Measurements from ENCODE around the gene IPO13. TPM values are rescaled to one million over a fixed set of nuclear protein-coding genes. Genes with fewer than 3 reads are reported as not detected.

Gene IPO13
- total RNA-seq, 1 donor = 2.3 TPM

DNA sequence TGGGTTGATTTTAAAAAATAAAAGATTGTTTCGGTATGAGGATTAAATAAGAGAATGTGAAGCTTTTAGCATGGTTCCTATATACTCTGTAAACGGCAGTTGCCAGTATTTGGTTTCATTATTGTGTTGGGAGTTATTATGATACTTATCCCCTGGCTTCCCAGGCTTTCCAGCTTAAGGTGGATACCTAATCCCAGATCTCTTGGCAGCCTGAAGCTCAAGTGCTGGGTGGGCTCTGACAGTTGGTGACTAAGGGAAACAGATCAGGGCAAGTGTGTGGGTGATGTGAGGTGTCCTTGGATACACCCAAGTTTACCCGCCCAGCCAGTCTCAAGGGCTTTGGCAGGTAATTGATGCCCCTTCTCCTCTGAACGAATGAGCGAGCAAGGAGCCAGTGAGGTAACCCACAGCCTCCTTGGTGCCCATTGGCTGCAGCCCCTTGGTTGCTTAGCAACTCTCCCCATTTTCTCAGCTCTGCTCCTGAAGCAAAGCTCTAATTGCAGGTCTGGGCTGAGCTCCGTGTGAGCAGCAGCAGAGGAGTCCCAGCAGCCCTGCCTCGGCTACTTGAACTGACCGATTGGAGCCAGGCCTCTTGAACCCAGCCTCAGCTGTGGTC is 6.1 kb downstream of the IPO13 start:
- Histone ChIP-seq H3K4me3 (ENCODE audit: low read length) (no peak overlapping the region), H3K4me1 (ENCODE audit: insufficient read depth, low read length) (peaks cover 4% of the 10 kb centered on the region), H3K27me3 (ENCODE audit: insufficient read depth, low read length) (no peaks in the 10 kb centered on the region), H3K9me3 (ENCODE audit: low read depth, low read length) (no peaks in the 10 kb centered on the region)

GRCh38 chr1:43953361-43953760 is 6.6 kb downstream of the IPO13 start:
- no peak overlapping the region for H3K4me3 ChIP-seq (ENCODE audit: low read length)
- H3K9me3 ChIP-seq (ENCODE audit: low read depth, low read length) = no peaks in the 10 kb centered on the region
- H3K4me1 ChIP-seq (ENCODE audit: insufficient read depth, low read length) = no peaks in the 10 kb centered on the region
- H3K27me3 ChIP-seq (ENCODE audit: insufficient read depth, low read length) = no peaks in the 10 kb centered on the region

DNA sequence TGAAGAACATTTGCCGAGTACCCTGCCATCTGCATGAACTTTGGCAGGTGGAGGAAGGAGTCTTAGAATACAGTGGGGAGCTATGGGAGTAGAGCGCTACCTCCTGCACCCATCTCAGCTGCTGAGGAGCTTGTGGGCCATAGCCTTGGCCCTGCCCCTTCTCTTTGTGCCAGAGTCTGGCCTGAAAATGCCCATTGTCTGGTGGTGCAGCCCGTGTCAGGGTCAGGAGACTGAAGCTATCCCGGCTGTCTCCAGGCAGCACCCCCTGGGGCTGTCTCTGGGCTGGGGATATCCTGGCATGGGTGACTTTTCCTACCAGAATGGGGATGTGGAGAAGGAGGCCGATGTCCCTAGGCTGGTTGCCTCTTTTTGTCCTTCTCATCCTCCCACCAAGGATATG is 7.3 kb downstream of the IPO13 start:
- Histone ChIP-seq H3K4me3 (ENCODE audit: low read length) (no peak overlapping the region), H3K4me1 (ENCODE audit: insufficient read depth, low read length) (no peaks in the 10 kb centered on the region), H3K27me3 (ENCODE audit: insufficient read depth, low read length) (no peaks in the 10 kb centered on the region), H3K9me3 (ENCODE audit: low read depth, low read length) (no peaks in the 10 kb centered on the region)

GRCh38 chr1:43956234-43956633 is 9.5 kb downstream of the IPO13 start:
- Histone ChIP-seq H3K27me3 (ENCODE audit: insufficient read depth, low read length) (no peaks in the 10 kb centered on the region), H3K9me3 (ENCODE audit: low read depth, low read length) (no peaks in the 10 kb centered on the region), H3K4me3 (ENCODE audit: low read length) (no peak overlapping the region), H3K4me1 (ENCODE audit: insufficient read depth, low read length) (no peaks in the 10 kb centered on the region)

- Histone ChIP-seq H3K9me3 (ENCODE audit: low read depth, low read length) (no peaks in the 10 kb centered on the region), H3K4me1 (ENCODE audit: insufficient read depth, low read length) (no peaks in the 10 kb centered on the region), H3K27me3 (ENCODE audit: insufficient read depth, low read length) (no peaks in the 10 kb centered on the region), H3K4me3 (ENCODE audit: low read length) (no peak overlapping the region)
Measured at GRCh38 chr1:43957407-43958040, 10.8 kb downstream of the IPO13 start.

DNA sequence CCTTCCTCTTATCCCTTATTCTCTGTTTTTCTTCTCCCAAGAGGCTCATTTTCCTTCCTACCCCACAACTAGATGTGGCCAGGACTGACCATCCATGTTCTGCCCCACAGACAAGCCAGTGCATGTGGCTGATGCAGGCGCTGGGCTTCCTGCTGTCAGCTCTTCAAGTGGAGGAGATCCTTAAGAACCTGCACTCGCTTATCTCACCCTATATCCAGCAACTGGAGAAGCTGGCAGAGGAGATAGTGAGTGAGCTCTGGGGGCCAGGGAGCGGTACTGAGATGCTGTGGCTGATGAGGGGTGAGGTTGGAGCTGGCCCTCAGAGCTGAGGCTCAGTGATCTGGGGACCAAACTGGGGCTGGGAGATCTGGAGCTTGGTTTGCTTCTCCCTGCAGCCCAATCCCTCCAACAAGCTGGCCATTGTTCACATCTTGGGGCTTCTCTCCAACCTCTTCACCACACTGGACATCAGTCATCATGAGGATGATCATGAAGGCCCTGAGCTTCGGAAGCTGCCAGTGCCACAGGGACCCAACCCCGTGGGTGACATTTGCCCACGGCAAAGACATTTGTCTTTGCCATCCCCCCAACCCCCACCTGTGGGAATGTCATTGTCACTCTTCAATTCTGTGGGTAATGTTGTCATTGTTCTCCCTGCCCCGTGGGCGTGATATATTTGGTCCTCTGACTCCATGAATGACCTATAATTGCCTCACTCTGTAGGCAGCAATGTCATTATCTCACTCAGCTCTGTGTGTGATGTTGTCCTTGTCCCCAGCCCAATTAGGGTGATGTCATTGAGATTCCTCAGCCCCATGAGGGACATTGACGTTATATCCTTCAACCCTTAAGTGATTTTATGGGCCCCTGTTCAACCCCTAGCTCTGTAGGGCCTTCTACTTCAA is 11.9 kb downstream of the IPO13 start:
- Histone ChIP-seq H3K9me3 (ENCODE audit: low read depth, low read length) (no peaks in the 10 kb centered on the region), H3K27me3 (ENCODE audit: insufficient read depth, low read length) (no peaks in the 10 kb centered on the region), H3K4me1 (ENCODE audit: insufficient read depth, low read length) (no peaks in the 10 kb centered on the region), H3K4me3 (ENCODE audit: low read length) (no peak overlapping the region)

- Histone ChIP-seq H3K4me3 (ENCODE audit: low read length) (no peak overlapping the region), H3K27me3 (ENCODE audit: insufficient read depth, low read length) (no peaks in the 10 kb centered on the region), H3K4me1 (ENCODE audit: insufficient read depth, low read length) (no peaks in the 10 kb centered on the region)
Measured at GRCh38 chr1:43960798-43961197, 14.0 kb downstream of the IPO13 start.

DNA sequence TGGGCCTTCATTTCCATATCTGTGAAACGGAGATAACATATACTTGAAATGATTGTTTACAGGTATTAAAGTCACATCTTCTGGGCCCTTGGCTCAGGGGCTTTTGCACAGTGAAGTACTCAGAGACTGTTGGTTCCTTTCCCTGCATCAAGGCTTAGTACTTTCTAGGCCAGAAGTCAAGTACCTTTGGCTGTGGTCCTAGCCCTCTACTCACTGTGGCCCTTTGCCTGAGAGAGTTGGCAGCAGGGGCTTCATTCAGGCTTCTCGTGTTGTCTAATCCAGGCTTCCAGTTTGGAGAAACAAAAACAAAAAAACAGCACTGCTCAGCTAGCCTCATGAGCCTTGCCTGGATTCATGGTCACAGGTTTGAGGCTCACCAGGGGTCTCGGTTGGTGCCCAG is 14.9 kb downstream of the IPO13 start:
- no peak overlapping the region for H3K4me3 ChIP-seq (ENCODE audit: low read length)
- no peaks in the 10 kb centered on the region for H3K9me3 ChIP-seq (ENCODE audit: low read depth, low read length)
- no peaks in the 10 kb centered on the region for H3K27me3 ChIP-seq (ENCODE audit: insufficient read depth, low read length)
- H3K4me1 ChIP-seq (ENCODE audit: insufficient read depth, low read length) = no peaks in the 10 kb centered on the region

More at GRCh38 chr1:43960798-43961197, 14.0 kb downstream of the IPO13 start:
- H3K9me3 ChIP-seq (ENCODE audit: low read depth, low read length) = no peaks in the 10 kb centered on the region

DNA sequence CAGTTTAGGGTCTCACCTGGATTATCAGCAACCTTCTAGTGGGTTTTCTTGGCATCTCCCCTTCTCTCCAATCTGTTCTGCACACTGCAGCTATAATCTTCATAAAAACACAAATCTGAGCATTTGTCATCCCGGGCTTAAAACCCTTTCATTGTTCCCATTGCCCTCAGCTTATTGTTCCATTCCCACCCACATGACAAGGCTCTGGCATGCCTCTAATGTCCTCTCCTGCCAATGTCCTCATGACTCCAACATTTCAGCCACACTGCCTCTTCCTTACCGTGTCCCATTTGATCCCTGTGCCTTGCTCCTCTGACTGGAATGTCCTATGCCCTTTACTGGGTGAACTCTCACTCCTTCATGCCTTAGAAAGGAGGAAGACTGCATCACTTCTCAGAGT is 15.6 kb downstream of the IPO13 start:
- Histone ChIP-seq H3K4me3 (ENCODE audit: low read length) (no peak overlapping the region), H3K4me1 (ENCODE audit: insufficient read depth, low read length) (no peaks in the 10 kb centered on the region), H3K27me3 (ENCODE audit: insufficient read depth, low read length) (no peaks in the 10 kb centered on the region), H3K9me3 (ENCODE audit: low read depth, low read length) (no peaks in the 10 kb centered on the region)

- Histone ChIP-seq H3K9me3 (ENCODE audit: low read depth, low read length) (no peaks in the 10 kb centered on the region), H3K4me3 (ENCODE audit: low read length) (no peak overlapping the region), H3K4me1 (ENCODE audit: insufficient read depth, low read length) (no peaks in the 10 kb centered on the region), H3K27me3 (ENCODE audit: insufficient read depth, low read length) (no peaks in the 10 kb centered on the region)
Measured at GRCh38 chr1:43963006-43963405, 16.3 kb downstream of the IPO13 start.

- no peaks in the 10 kb centered on the region for H3K9me3 ChIP-seq (ENCODE audit: low read depth, low read length)
- no peaks in the 10 kb centered on the region for H3K4me1 ChIP-seq (ENCODE audit: insufficient read depth, low read length)
- H3K27me3 ChIP-seq (ENCODE audit: insufficient read depth, low read length) = no peaks in the 10 kb centered on the region
- H3K4me3 ChIP-seq (ENCODE audit: low read length) = no peak overlapping the region
Measured at GRCh38 chr1:43963890-43964289, 17.1 kb downstream of the IPO13 start.

DNA sequence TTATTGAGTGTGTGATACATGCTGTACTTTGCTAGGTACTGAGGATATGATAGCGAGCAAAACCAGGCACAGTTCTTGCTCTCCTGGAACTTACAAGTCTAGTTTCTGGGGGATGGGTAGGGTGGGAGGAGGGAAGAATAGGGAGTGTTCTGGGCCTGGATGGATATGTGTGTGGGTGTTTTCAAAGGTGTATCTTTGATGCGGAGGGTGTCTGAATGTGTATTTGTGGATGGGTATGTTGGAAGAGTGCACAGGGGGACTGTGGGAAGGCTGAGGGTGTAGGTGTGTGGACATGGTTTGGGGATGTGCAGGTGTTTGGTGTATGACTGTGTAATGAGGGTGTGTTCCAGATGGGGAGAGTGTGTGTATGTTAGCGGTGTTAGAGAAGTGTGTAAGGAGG is 18.6 kb downstream of the IPO13 start:
- Histone ChIP-seq H3K4me3 (ENCODE audit: low read length) (no peak overlapping the region), H3K9me3 (ENCODE audit: low read depth, low read length) (no peaks in the 10 kb centered on the region), H3K4me1 (ENCODE audit: insufficient read depth, low read length) (peaks cover 9% of the 10 kb centered on the region), H3K27me3 (ENCODE audit: insufficient read depth, low read length) (no peaks in the 10 kb centered on the region)

DNA sequence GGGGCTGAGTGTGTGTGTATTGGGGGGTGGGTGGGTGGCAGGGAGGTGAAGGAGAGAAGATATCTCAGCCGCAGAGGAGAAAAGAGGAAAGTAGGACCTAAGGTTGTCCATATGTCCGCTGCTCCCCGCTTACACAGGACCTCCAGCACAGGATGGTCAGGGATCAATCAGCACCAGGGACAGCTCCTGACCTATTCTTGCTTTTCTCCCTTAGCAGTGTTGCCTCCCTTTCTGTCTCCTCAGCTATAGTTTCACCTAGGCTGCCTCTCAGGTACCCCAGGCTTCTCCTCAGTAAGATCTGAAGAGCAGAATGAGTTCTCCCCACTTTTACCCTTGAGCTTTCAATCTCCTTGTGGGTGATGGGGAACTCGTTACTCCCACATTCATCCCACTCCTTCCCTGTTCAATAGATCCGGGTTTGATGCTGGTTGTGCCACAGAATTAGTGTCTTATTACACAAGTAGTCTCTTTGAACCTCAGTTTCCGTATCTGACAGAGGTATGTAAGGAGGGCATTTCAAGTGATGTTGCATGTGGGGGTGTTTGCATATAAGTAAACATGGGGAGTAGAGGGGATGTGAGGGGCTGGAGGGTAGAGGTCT is 21.7 kb downstream of the IPO13 start:
- H3K4me1 ChIP-seq (ENCODE audit: insufficient read depth, low read length) = peaks cover 20% of the 10 kb centered on the region
- no peak overlapping the region for H3K4me3 ChIP-seq (ENCODE audit: low read length)
- no peaks in the 10 kb centered on the region for H3K9me3 ChIP-seq (ENCODE audit: low read depth, low read length)
- no peaks in the 10 kb centered on the region for H3K27me3 ChIP-seq (ENCODE audit: insufficient read depth, low read length)

DNA sequence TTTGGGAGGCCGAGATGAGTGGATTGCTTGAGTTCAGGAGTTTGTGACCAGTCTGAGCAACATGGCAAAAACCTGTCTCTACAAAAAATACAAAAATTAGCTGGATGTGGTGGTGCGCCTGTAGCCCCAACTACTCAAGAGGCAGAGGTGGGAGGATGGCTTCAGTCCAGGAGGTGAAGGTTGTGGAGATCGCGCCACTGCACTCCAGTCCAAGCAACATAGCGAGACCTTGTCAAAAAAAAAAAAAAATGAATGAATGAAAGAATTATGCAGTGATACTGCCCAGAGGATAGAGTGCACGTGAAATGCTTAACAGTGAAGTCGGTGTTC is 22.6 kb downstream of the IPO13 start:
- H3K27me3 ChIP-seq (ENCODE audit: insufficient read depth, low read length) = no peaks in the 10 kb centered on the region
- H3K4me3 ChIP-seq (ENCODE audit: low read length) = no peak overlapping the region
- no peaks in the 10 kb centered on the region for H3K9me3 ChIP-seq (ENCODE audit: low read depth, low read length)
- peaks cover 28% of the 10 kb centered on the region for H3K4me1 ChIP-seq (ENCODE audit: insufficient read depth, low read length)

GRCh38 chr1:43969746-43970466 is 23.2 kb downstream of the IPO13 start, which contains the start of gene DPH2:
DPH2 (plus strand) TSS chr1:43970010; CDS start chr1:43970176, 166 bp downstream.
- Histone ChIP-seq H3K4me3 (ENCODE audit: low read length) (peak within 1 kb of the TSS; percentile 76), H3K27me3 (ENCODE audit: insufficient read depth, low read length) (no peaks in the 10 kb centered on the region), H3K9me3 (ENCODE audit: low read depth, low read length) (no peaks in the 10 kb centered on the region), H3K4me1 (ENCODE audit: insufficient read depth, low read length) (peaks cover 28% of the 10 kb centered on the region)
